Measurements from ENCODE around the gene ZDHHC11B. TPM values are rescaled to one million over a fixed set of nuclear protein-coding genes. Genes with fewer than 3 reads are reported as not detected.

ZDHHC11B gene
- total RNA-seq = 0.29 TPM in 1 of 2 replicates, not detected in the other

DNA sequence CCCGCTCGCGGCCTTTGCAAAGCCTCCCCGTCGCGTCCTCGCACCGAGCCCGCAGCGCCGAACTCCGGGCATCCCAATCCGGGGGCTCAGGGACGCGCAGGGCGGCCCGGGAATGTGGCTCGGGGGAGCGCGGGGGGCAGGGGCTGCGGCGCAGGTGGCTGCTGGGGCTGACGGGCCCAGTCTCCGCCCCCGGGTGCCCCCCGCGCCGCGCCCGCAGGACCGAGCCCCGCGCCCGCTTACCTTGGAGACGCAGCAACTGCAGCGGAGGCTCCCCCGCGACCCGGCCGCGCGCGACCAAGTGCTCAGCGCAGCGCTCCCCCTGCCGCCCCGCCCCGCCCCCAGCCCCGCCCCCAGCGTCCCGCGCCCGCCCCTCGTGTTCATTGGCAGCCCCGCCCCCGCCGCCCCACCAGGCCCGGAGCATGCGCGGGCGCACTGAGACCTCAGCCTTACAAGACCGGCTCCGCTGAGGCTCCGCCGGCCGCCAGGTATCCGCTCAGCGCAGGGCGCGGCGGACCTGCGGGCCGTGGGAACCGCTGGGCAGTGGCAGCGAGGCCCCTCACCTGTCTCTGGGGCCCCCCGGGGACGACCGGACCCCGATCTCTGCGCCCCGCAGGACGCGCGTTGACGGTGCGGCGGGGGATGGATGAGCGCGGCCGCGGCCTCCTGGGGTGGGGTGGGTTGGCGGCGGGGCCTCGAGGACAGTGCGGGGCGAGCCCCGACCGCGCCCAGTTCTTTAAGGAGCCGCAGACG, at the start of gene ZDHHC11B:
Gene ZDHHC11B (minus strand): TSS at position 302 of the 750 bp plus-strand sequence. CDS start 17,810 bp downstream, outside the sequence.

GRCh38 chr5:693271-694041, 91.1 kb downstream of the ZDHHC11B start, which contains the start of gene TPPP:
Gene TPPP, minus strand, starts transcription at chr5:693352. Its CDS starts 15,292 bp downstream, at chr5:678060.

Other genes with a start within 250 kb of the ZDHHC11B start
- gene CEP72, start 172.4 kb downstream of the ZDHHC11B start, total RNA-seq = 3.6 and 4.5 TPM in 2 replicates
- gene TPPP, start 91.4 kb downstream of the ZDHHC11B start, total RNA-seq = 0.15 and 0.66 TPM in 2 replicates
- gene ZDHHC11, start 66.3 kb upstream of the ZDHHC11B start, total RNA-seq = 0.87 and 2.8 TPM in 2 replicates
- 42.3 and 50.3 TPM in 2 replicates for gene BRD9, start 108.1 kb upstream of the ZDHHC11B start, total RNA-seq
- 5.6 and 32.1 TPM in 2 replicates for gene TRIP13, start 108.2 kb upstream of the ZDHHC11B start, total RNA-seq
- gene NKD2, start 224.1 kb upstream of the ZDHHC11B start, total RNA-seq = 4.6 and 7.1 TPM in 2 replicates